H1 (cell line): ENCODE data around the gene STK11. TPM values are rescaled to one million over a fixed set of nuclear protein-coding genes. Genes with fewer than 3 reads are reported as not detected.

ENCODE experiments used
- CTCF ChIA-PET: fragments of 300-600 bp; sonication (Branson Sonifier 250); formaldehyde crosslinking; loops from one replicate; lab custom pipeline; 2021; ENCODE audit not compliant: partially characterized antibody; lab: Charles Lee
- POLR2A ChIA-PET: fragments of 300-600 bp; sonication (Branson Sonifier 250); formaldehyde crosslinking; loops from one replicate; lab custom pipeline; 2021; ENCODE audit warnings: inconsistent platforms; ENCODE audit not compliant: partially characterized antibody; lab: Charles Lee
- DNase-seq, 2 experiments: peaks; one replicate each; pipeline versions ENCODE4 v3.0.0 to v3.0.0-alpha.2; 2010 to 2022; ENCODE audit warnings: low spot score in 2 of 2, low read depth in 1 of 2, mixed read lengths in 1 of 2
- FAIRE-seq: peaks from 2 replicates; lab custom pipeline; 2011; peaks lifted over from hg19 to GRCh38; lab: Jason Lieb, UNC
- H2AFZ ChIP-seq: 2 replicates; pipeline ENCODE4 v1.8.1; 2012; ENCODE audit warnings: low read length, inconsistent platforms
- H2AK5ac ChIP-seq: 2 replicates; pipeline ENCODE4 v1.6.1; 2013; ENCODE audit warnings: low read depth, low read length
- H2BK120ac ChIP-seq: replicated peaks from 2 replicates; pipeline ENCODE3; 2013; ENCODE audit warnings: low read depth, low read length, inconsistent platforms
- H2BK12ac ChIP-seq: 2 replicates; pipeline ENCODE4 v1.6.1; 2013; ENCODE audit warnings: low read depth, low read length
- H2BK15ac ChIP-seq: 2 replicates; pipeline ENCODE4 v1.6.1; 2013; ENCODE audit warnings: low read length
- H2BK20ac ChIP-seq: 2 replicates; pipeline ENCODE4 v1.6.1; 2013; ENCODE audit warnings: low read length
- H2BK5ac ChIP-seq: 2 replicates; pipeline ENCODE4 v1.6.1; 2013; ENCODE audit warnings: low read depth, low read length
- H3K14ac ChIP-seq: 2 replicates; pipeline ENCODE4 v1.6.1; 2013; ENCODE audit warnings: inconsistent platforms; ENCODE audit not compliant: insufficient read length
- H3K18ac ChIP-seq: 2 replicates; pipeline ENCODE4 v1.6.1; 2013; ENCODE audit warnings: low read length; ENCODE audit errors: extremely low read depth
- H3K23ac ChIP-seq: 2 replicates; pipeline ENCODE4 v1.6.1; 2013; ENCODE audit warnings: inconsistent platforms; ENCODE audit not compliant: insufficient read length
- H3K23me2 ChIP-seq: 2 replicates; pipeline ENCODE4 v1.6.1; 2013; ENCODE audit warnings: low read depth, low read length
- H3K27ac ChIP-seq: 2 replicates; pipeline ENCODE4 v1.6.1; 2011; ENCODE audit warnings: low read depth, low read length, inconsistent platforms
- H3K27me3 ChIP-seq, 4 experiments: replicated peaks in 1 of 4; 1 replicate in 1 of 4; 2 replicates in 3 of 4; pipeline versions ENCODE4 v1.6.1 to v1.8.1; 2011 to 2013; ENCODE audit warnings: low read length in 3 of 4, mild to moderate bottlenecking in 3 of 4, inconsistent platforms in 2 of 4, mixed read lengths in 2 of 4, moderate library complexity in 1 of 4; ENCODE audit not compliant: control insufficient read depth in 3 of 4, insufficient read depth in 3 of 4; ENCODE audit errors: extremely low read depth in 1 of 4
- H3K36me3 ChIP-seq, 4 experiments: 2 replicates each; pipeline versions ENCODE4 v1.6.1 to v1.8.1; 2011 to 2013; ENCODE audit warnings: mild to moderate bottlenecking in 4 of 4, low read length in 3 of 4, moderate library complexity in 2 of 4, control low read depth in 1 of 4, inconsistent platforms in 1 of 4; ENCODE audit not compliant: insufficient read depth in 4 of 4, control insufficient read depth in 2 of 4
- H3K4ac ChIP-seq: replicated peaks from 2 replicates; pipeline ENCODE3; 2013; ENCODE audit warnings: low read length, low read depth, mixed read lengths, inconsistent platforms; ENCODE audit not compliant: insufficient read length
- H3K4me1 ChIP-seq, 4 experiments: replicated peaks in 1 of 4; 1 replicate in 1 of 4; 2 replicates in 3 of 4; pipeline versions ENCODE4 v1.6.1 to v1.8.1; 2011 to 2013; ENCODE audit warnings: low read length in 3 of 4, inconsistent platforms in 2 of 4, mixed read lengths in 1 of 4; ENCODE audit not compliant: insufficient read depth in 4 of 4, control insufficient read depth in 3 of 4
- H3K4me2 ChIP-seq, 2 experiments: 2 replicates each; pipeline versions ENCODE4 v1.6.1 to v1.8.1; 2011 to 2013; ENCODE audit warnings: low read depth in 2 of 2, low read length in 2 of 2, control low read depth in 1 of 2, inconsistent platforms in 1 of 2, mild to moderate bottlenecking in 1 of 2; ENCODE audit not compliant: insufficient read depth in 1 of 2
- H3K4me3 ChIP-seq, 4 experiments: fragments of 200-600, 300-600 bp in 1 of 4; sonication (generic), shearing (Covaris generic), sonication (Bioruptor Twin) in 1 of 4; 2 replicates each; pipeline versions ENCODE4 v1.5.1 to v1.8.1; 2011 to 2016; ENCODE audit warnings: low read length in 4 of 4, low read depth in 3 of 4, control low read depth in 2 of 4, inconsistent platforms in 2 of 4, mild to moderate bottlenecking in 2 of 4, mixed read lengths in 1 of 4, moderate library complexity in 1 of 4; ENCODE audit not compliant: insufficient read depth in 2 of 4; ENCODE audit errors: extremely low read depth in 1 of 4
- H3K56ac ChIP-seq: replicated peaks from 2 replicates; pipeline ENCODE3; 2013; ENCODE audit warnings: low read depth, mild to moderate bottlenecking, mixed read lengths, low read length, inconsistent platforms; ENCODE audit not compliant: insufficient read length
- H3K79me1 ChIP-seq: 2 replicates; pipeline ENCODE4 v1.6.1; 2013; ENCODE audit warnings: low read depth, low read length, control low read depth
- H3K79me2 ChIP-seq, 2 experiments: 2 replicates each; pipeline versions ENCODE4 v1.6.1 to v1.8.1; 2012 to 2013; ENCODE audit warnings: low read length in 2 of 2, mild to moderate bottlenecking in 2 of 2, inconsistent platforms in 1 of 2; ENCODE audit not compliant: insufficient read depth in 2 of 2, control insufficient read depth in 1 of 2
- H3K9ac ChIP-seq, 4 experiments: replicated peaks in 1 of 4; 1 replicate in 1 of 4; 2 replicates in 3 of 4; pipeline versions ENCODE4 v1.6.1 to v1.8.1; 2011 to 2013; ENCODE audit warnings: low read depth in 3 of 4, low read length in 3 of 4, control low read depth in 2 of 4, mild to moderate bottlenecking in 2 of 4, moderate library complexity in 2 of 4, inconsistent platforms in 1 of 4; ENCODE audit errors: extremely low read depth in 1 of 4
- H3K9me3 ChIP-seq, 2 experiments: 2 replicates each; pipeline versions ENCODE4 v1.6.1 to v1.8.1; 2012 to 2013; ENCODE audit warnings: mild to moderate bottlenecking in 2 of 2, moderate library complexity in 2 of 2, control low read depth in 1 of 2, inconsistent platforms in 1 of 2, low read depth in 1 of 2, low read length in 1 of 2, mixed read lengths in 1 of 2; ENCODE audit not compliant: insufficient read depth in 2 of 2
- H4K20me1 ChIP-seq, 2 experiments: replicated peaks in 1 of 2; 2 replicates each; pipeline versions ENCODE3 to v1.8.1; 2011 to 2013; ENCODE audit warnings: inconsistent platforms in 2 of 2, low read length in 2 of 2, mild to moderate bottlenecking in 1 of 2; ENCODE audit not compliant: insufficient read depth in 2 of 2, control insufficient read depth in 1 of 2
- H4K5ac ChIP-seq: 2 replicates; pipeline ENCODE4 v1.6.1; 2013; ENCODE audit warnings: low read length, low read depth, mixed read lengths, inconsistent platforms; ENCODE audit not compliant: insufficient read length
- H4K8ac ChIP-seq: 2 replicates; pipeline ENCODE4 v1.8.0; 2013; ENCODE audit warnings: mild to moderate bottlenecking, moderate library complexity, low read length, inconsistent platforms; ENCODE audit not compliant: insufficient read depth; ENCODE audit errors: extremely low read depth
- H4K91ac ChIP-seq: replicated peaks from 2 replicates; pipeline ENCODE3; 2013; ENCODE audit warnings: low read length, mixed read lengths, inconsistent platforms; ENCODE audit not compliant: insufficient read length
- BRCA1 ChIP-seq: IDR thresholded peaks from 2 replicates; pipeline ENCODE4 v1.6.1; 2012; ENCODE audit warnings: low read depth, low read length, improper control_type of control experiment
- CHD1 ChIP-seq: IDR thresholded peaks from 2 replicates; pipeline ENCODE4 v1.6.1; 2012; ENCODE audit warnings: low read depth, low read length, improper control_type of control experiment
- CHD2 ChIP-seq: IDR thresholded peaks from 2 replicates; pipeline ENCODE4 v1.6.1; 2012; ENCODE audit warnings: low read length, improper control_type of control experiment
- EGR1 ChIP-seq: IDR thresholded peaks from 2 replicates; pipeline ENCODE4 v1.6.1; 2011; ENCODE audit warnings: low read depth, low read length, borderline replicate concordance
- NRF1 ChIP-seq: IDR thresholded peaks from 2 replicates; pipeline ENCODE4 v1.6.1; 2011; ENCODE audit warnings: mild to moderate bottlenecking, low read depth, low read length, improper control_type of control experiment
- POLR2AphosphoS5 ChIP-seq: IDR thresholded peaks from 2 replicates; pipeline ENCODE4 v1.6.1; 2011; ENCODE audit warnings: low read depth, low read length
- SIRT6 ChIP-seq: IDR thresholded peaks from one replicate; pipeline ENCODE4 v1.7.1; 2012; ENCODE audit warnings: low read length, inconsistent platforms
- SP2 ChIP-seq: IDR thresholded peaks from 2 replicates; pipeline ENCODE4 v1.6.1; 2012; ENCODE audit warnings: mild to moderate bottlenecking, low read length, inconsistent platforms
- WGBS, 2 experiments: shearing (Covaris generic) in 1 of 2; methylation state at CpG; one replicate each; pipeline versions ENCODE4 v1.1.6 to v1.1.7; 2013 to 2015; ENCODE audit warnings: low lambda C conversion rate in 2 of 2, mixed read lengths in 2 of 2, inconsistent platforms in 1 of 2, low coverage in 1 of 2, missing lambda C conversion rate in 1 of 2; ENCODE audit not compliant: insufficient replicate concordance in 2 of 2, insufficient coverage in 1 of 2, insufficient read length in 1 of 2; ENCODE audit errors: extremely low coverage in 1 of 2, missing lambda C conversion rate in 1 of 2; 5-methylcytosine and 5-hydroxymethylcytosine counted together
- long read RNA-seq, 2 experiments: library from RNA in 1 of 2; library from capped mRNA in 1 of 2; stranded (forward); transcript quantifications; one replicate each; pipeline ENCODE4 v2.0.0, GENCODE V29; 2021; ENCODE audit warnings: inconsistent platforms in 1 of 2
- polyA minus RNA-seq, 3 experiments: library from RNA; depleted of rRNA, polyadenylated mRNA; stranded (reverse); fragments of >200 nt; gene quantifications; 1 replicate in 2 of 3; 2 replicates in 1 of 3; pipeline ENCODE4 v1.2.3, GENCODE V29; 2011
- polyA plus RNA-seq, 7 experiments: library from polyadenylated mRNA; depleted of rRNA in 3 of 7; stranded (reverse) in 5 of 7; unstranded in 2 of 7; fragments of >200 nt in 5 of 7; fragments of 200-250 nt in 2 of 7; gene quantifications; 1 replicate in 5 of 7; 2 replicates in 1 of 7; 4 replicates in 1 of 7; pipeline versions ENCODE4 v1.2.1 to v1.2.3, GENCODE V29; 2011 to 2013; ENCODE audit warnings: missing spikeins in 2 of 7, mixed read lengths in 2 of 7
- total RNA-seq: library from RNA; stranded (reverse); fragmentation: NEBNext Ultra II Directional; extraction: Animal tissue kit (Norgen Biotek cat#: 25700); gene quantifications from 2 replicates; pipeline ENCODE4 v1.2.1, GENCODE V29; 2021

Gene STK11
- total RNA-seq (70.7 and 75.2 TPM in 2 replicates), polyA plus RNA-seq (2011; rRNA removed) (45.3 and 71.0 TPM in 2 replicates), polyA minus RNA-seq (2011; rRNA and poly(A)+ RNA removed) (22.4 and 26.9 TPM in 2 replicates)
- polyA plus RNA-seq (2011; cell fraction: cytosol; rRNA removed) = 71.1 TPM
- 143 TPM for polyA plus RNA-seq (2011; cell fraction: nucleus; rRNA removed)
- polyA plus RNA-seq (2012, experiment 1 of 2) = 58.3 to 76.3 TPM (median 64.8 TPM) in 4 replicates
- 55.4 TPM for polyA plus RNA-seq (2012, experiment 2 of 2)
- 44.0 TPM for polyA plus RNA-seq (2013, experiment 1 of 2)
- polyA plus RNA-seq (2013, experiment 2 of 2) = 41.8 TPM
- polyA minus RNA-seq (2011; cell fraction: cytosol; rRNA and poly(A)+ RNA removed) = 44.5 TPM
- polyA minus RNA-seq (2011; cell fraction: nucleus; rRNA and poly(A)+ RNA removed) = 46.0 TPM
- long read RNA-seq, experiment 1, transcript STK11-201 (10 exons, 2,611 nt) = major isoform, 7 of 32 reads
- long read RNA-seq, experiment 1, partial matches to known transcripts = 17 of 32 reads
- long read RNA-seq, experiment 1, other reads (novel, unspliced or antisense) = 7 of 32 reads
- long read RNA-seq, experiment 2, partial matches to known transcripts = 0 of 1 reads
- long read RNA-seq, experiment 2, other reads (novel, unspliced or antisense) = 1 of 1 reads

GRCh38 chr19:1205114-1206099 is at the start of gene STK11:
Gene STK11 (plus strand): TSS chr19:1205778. CDS start chr19:1206914, 1,136 bp downstream.
- H3K27me3 ChIP-seq = no peaks in the 10 kb centered on the region
- H4K5ac ChIP-seq = peak within 1 kb of the TSS; percentile 93
- peak within 1 kb of the TSS; percentile 93 to 100 for H3K4me2 ChIP-seq
- H4K20me1 ChIP-seq = peaks cover 12 to 15% of the 10 kb centered on the region in 2 experiments
- H4K91ac ChIP-seq = peak within 1 kb of the TSS; percentile 73
- DNase-seq = peak; percentile 86 to 100
- no peak within 1 kb of the TSS; the same call in 1 of the 2 replicates for H3K18ac ChIP-seq
- POLR2A ChIA-PET = interaction anchor here (0.9 kb wide), 1 partner anchor 13 kb away, joined by 4 read pairs; no protein-coding TSS in a partner anchor
- H3K4me1 ChIP-seq = peaks cover 0 to 18% (median 14%) of the 10 kb centered on the region in 4 experiments; a peak in 6 of 7 replicates
- CTCF ChIA-PET = interaction anchor here (1.8 to 2.8 kb wide), 2 partner anchors 12 to 16 kb away, joined by 5 to 13 read pairs; no protein-coding TSS in a partner anchor
- H4K8ac ChIP-seq = peak within 1 kb of the TSS; percentile 93; the same call in 1 of the 2 replicates
- H3K23ac ChIP-seq = no peak within 1 kb of the TSS
- no peaks in the 10 kb centered on the region for H3K9me3 ChIP-seq
- H3K14ac ChIP-seq = no peak within 1 kb of the TSS
- peak within 1 kb of the TSS; percentile 66 to 86 (median 76) for H3K4me3 ChIP-seq
- H2BK12ac ChIP-seq = no peak within 1 kb of the TSS
- peaks cover 14 to 42% of the 10 kb centered on the region in 2 experiments; a peak in 3 of 4 replicates for H3K79me2 ChIP-seq
- no peak within 1 kb of the TSS for H2BK20ac ChIP-seq
- no peak within 1 kb of the TSS for H3K4ac ChIP-seq
- H3K56ac ChIP-seq = peak within 1 kb of the TSS; percentile 39
- FAIRE-seq = no peak
- H2BK5ac ChIP-seq = peak within 1 kb of the TSS; percentile 66; the same call in 1 of the 2 replicates
- peak within 1 kb of the TSS; percentile 45 to 95 (median 74); a peak in 6 of 7 replicates for H3K9ac ChIP-seq
- H3K23me2 ChIP-seq = peaks cover 14% of the 10 kb centered on the region
- peak within 1 kb of the TSS; percentile 71; the same call in 1 of the 2 replicates for H3K27ac ChIP-seq
- H2BK120ac ChIP-seq = peak within 1 kb of the TSS; percentile 43
- no peak within 1 kb of the TSS for H2AK5ac ChIP-seq
- H3K79me1 ChIP-seq = peaks cover 16% of the 10 kb centered on the region
- 11% methylated on average over 25 of the region's 114 CpGs; no CpG with 5 or more reads in 1 of the 2 experiments for WGBS, 2 experiments
- H2AFZ ChIP-seq = peak within 1 kb of the TSS; percentile 11; the same call in 1 of the 2 replicates
- no peak within 1 kb of the TSS for H2BK15ac ChIP-seq
- H3K36me3 ChIP-seq = peaks cover 0 to 5% (median 0%) of the 10 kb centered on the region in 4 experiments; a peak in 2 of 8 replicates
- TF ChIP-seq CHD1 = no peak
- peak; percentile 66; the same call in 1 of the 2 replicates for TF ChIP-seq POLR2AphosphoS5
- no peak for TF ChIP-seq EGR1
- TF ChIP-seq SIRT6 = no peak
- TF ChIP-seq NRF1 = no peak
- TF ChIP-seq SP2 = peak; percentile 79
- peak; percentile 84 for TF ChIP-seq CHD2
- no peak for TF ChIP-seq BRCA1
